Pulmonary artery endothelial cell (primary cell): ENCODE results near the gene BPNT1. TPM values are rescaled to one million over a fixed set of nuclear protein-coding genes. Genes with fewer than 3 reads are reported as not detected.

ENCODE experiments used
- DNase-seq: peaks from one replicate; pipeline ENCODE4 v3.0.0-alpha.2; 2011; ENCODE audit warnings: low read depth, low spot score
- total RNA-seq: library from RNA; depleted of rRNA; stranded (reverse); fragments of >200 nt; gene quantifications from 2 replicates; pipeline ENCODE4 v1.2.3, GENCODE V29; 2014

Gene BPNT1
- total RNA-seq, 1 donor from 2014 or later, result 28.2 TPM

DNA sequence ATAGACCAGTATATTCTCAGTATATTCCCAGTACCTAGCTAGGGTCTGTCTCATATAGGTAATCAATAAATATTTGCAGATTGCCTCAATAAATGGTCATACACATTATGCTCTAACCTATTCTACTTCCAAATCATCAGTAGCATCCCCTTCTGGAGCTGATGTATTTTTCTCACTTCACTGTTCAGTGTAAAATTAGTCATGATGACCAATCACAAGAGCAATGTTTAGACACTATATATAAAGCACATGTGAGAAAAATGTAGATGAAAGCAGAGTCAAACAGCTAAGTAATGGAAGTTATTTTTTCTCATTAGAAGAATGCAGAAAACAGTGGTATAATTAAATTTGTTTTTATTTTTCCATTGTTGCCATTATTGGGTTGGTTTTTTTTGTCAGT is 78.0 kb downstream of the BPNT1 start:
- no peak for DNase-seq

Other genes starting within 250 kb of the BPNT1 start
- gene SLC30A10, start 161.2 kb downstream of the BPNT1 start, total RNA-seq, result under 0.01 TPM in 1 of 2 replicates, not detected in the other
- gene EPRS1, start 43.3 kb downstream of the BPNT1 start, total RNA-seq, result 166 and 189 TPM in 2 replicates
- 86.2 and 86.7 TPM in 2 replicates for gene IARS2, start 4.3 kb upstream of the BPNT1 start, total RNA-seq
- gene RAB3GAP2, start 182.7 kb upstream of the BPNT1 start, total RNA-seq, result 31.3 and 39.3 TPM in 2 replicates